GM21447 (cell line): ENCODE data around the gene SLC12A1.
"Not testable (repeated sequence)": the region's sequence is repeated elsewhere in the genome, so short reads cannot be mapped to it uniquely, and the experiment has no call there.

ENCODE experiments used
- ATAC-seq: cut with Tn5 transposase; IDR thresholded peaks from one replicate; pipeline ENCODE4 v1.9.1; 2021; ENCODE audit not compliant: unreplicated experiment

The SLC12A1 gene

GRCh38 chr15:48306639-48307038, 100.5 kb downstream of the SLC12A1 start:
- no peak for ATAC-seq

DNA sequence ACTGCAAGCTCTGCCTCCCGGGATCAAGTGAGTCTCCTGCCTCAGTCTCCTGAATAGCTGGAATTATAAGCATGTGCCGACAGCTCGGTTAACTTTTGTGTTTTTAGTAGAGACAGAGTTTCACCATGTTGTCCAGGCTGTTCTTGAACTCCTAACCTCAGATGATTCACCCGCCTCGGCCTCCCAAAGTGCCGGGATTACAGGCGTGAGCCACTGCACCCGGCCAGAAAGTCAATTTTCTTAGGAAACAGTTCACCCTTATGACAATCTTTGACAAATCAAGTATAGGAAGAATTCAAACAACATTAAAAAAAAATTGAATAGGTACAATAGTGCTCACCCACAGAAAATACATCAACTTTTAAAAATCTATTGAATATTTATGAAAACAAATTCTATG, 101.5 kb downstream of the SLC12A1 start:
- ATAC-seq, result no peak

- ATAC-seq, result no peak
Measured at GRCh38 chr15:48309740-48310139, 103.6 kb downstream of the SLC12A1 start.

- ATAC-seq, result no peak
Measured at GRCh38 chr15:48313216-48313615, 107.1 kb downstream of the SLC12A1 start.

GRCh38 chr15:48315041-48315440, 108.9 kb downstream of the SLC12A1 start:
- ATAC-seq, result no peak

DNA sequence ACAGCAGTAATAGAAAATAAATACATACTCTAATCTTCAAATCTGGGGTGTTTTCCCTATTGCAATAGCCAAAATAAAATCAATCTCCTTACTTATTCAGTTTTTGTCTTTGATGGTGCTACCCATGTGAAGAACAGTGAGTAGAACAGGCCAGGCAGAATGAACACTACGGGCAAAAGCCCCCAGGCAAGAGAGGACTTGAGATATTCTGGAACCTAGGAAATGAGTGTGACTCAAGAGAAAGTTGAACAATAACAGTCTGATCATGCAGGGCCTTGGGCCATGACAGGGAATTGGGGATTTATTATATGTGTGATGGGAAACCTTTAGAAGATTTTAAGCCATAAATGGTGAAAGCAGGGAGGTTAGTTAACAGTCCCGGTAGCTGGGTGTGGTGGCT, 111.1 kb downstream of the SLC12A1 start:
- no peak for ATAC-seq

GRCh38 chr15:48318131-48318530, 112.0 kb downstream of the SLC12A1 start:
- ATAC-seq, result no peak

GRCh38 chr15:48323294-48323693, 117.2 kb downstream of the SLC12A1 start:
- no peak for ATAC-seq

- no peak for ATAC-seq
Measured at GRCh38 chr15:48324949-48325348, 118.8 kb downstream of the SLC12A1 start.

DNA sequence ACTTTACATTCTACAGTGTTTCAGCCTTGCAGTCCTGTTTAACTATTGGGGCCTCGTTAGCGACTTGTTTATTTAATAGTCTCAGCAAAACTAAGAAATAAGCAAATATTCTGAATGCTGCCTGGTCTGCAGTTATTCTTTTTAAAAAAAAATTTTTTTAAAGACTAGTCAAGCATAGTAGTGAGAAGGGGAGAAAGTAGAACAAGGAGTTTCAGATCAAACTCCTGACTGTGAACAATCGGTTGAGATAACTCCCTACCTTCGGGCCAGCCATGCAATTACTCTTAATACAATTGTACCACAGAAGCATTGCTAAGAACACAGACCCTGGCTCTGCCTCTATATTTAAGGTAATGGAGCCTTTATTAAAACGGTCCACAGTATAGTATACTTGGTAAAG, 119.3 kb downstream of the SLC12A1 start:
- no peak for ATAC-seq

DNA sequence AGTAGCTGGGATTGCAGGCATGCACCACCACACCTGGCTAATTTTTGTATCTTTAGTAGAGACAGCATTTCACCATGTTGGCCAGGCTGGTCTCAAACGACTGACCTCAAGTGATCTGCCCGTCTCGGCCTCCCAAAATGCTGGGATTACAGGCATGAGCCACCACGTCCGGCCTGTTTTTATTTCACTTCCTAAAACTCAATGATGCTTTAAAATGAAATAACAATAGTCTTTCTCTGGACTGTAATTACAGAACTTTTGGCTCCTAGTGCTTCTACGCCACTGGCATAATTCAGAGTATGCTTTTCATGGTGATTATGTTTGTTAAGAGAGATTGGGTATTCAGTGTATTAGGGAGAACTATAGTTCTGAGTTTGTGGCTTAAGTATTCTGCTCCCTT, 120.1 kb downstream of the SLC12A1 start:
- not testable (repeated sequence) for ATAC-seq

DNA sequence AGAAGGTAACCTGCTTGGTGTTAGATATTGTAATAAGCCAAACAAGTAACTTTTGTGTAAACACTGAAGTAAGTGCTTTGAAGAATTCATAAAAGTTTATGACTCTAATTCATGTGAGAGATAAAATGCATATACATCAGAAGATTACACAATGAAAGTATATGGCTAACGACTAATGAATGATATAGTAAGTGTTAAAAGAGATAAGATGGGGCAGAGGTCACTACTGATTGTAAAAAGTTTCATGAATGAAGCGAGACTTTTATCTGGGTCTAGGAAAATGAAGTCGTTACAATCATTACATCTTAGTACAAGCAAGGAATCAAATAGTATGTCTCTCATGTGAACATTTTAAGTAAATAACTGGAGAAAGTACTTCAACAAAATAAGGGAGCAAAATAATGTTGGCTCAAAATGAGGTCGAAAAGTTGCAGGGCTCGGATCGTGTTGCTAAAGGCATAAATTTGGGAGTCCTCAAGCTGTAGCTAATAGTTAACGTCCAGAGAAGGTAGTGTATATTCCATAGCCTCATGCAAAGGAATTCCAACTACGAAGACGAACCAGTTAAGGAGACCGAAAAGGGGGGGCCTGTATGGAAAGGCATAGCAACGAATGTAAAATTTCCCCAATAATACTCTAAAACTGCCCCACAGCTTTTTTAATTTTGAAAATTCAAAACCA, 124.1 kb downstream of the SLC12A1 start:
- ATAC-seq, result no peak

- ATAC-seq, result peak; percentile 79
Measured at GRCh38 chr15:48330855-48331795, 125.0 kb downstream of the SLC12A1 start, which contains the start of gene DUT. Gene DUT (plus strand): TSS chr15:48331429. CDS start chr15:48331516, 87 bp downstream.

DNA sequence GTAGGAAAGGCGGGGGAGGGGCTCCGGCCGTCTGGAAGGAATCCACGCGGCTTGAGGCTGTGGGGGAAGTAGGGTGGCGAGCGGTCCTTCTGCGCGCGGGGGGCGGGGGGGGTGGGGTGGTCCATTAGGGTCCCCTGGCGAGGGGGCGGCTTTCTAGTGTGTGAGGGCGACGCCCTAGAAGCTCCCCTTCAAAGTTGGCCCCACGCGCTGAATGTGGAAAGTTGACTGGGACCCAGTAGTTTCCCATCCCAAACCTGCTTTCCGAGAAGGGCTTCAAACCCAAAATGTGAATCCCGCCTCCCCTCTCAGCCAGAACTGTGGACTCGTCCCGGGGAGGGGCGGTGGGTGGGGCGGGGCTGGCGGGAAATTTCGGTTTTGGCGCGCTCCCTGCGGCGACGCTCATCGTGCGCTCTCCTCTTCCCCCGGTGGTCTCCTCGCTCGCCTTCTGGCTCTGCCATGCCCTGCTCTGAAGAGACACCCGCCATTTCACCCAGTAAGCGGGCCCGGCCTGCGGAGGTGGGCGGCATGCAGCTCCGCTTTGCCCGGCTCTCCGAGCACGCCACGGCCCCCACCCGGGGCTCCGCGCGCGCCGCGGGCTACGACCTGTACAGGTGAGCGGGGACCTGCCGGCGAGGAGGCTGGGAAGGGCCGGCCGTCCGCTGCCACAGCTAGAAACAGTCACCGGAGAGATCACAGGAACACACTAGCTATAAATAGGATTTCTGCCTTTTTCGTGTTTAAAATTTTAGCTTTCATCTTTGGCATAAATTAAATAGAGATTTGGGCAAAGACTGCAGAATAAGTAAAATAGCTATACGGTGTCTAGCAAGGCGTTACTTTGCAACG, 125.9 kb downstream of the SLC12A1 start:
- ATAC-seq, result peak; percentile 50

DNA sequence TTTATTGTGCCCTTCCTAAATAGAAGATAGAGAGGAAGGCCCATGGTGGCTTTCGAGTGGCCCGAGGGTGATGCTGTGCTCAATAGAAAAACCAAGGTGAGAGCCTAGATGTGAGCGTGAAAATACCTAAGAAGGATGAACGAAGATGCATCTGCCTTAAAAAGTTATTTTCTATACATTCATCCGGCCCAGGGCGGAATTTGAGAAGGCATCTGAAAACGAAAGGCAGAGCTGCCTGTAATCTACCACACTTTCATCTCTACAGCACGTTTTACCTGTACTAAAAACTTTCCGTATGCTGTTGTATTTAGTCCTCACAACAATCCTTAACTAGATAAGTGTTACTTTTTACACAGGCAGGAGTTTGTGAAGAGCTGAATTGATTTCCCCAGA, 126.5 kb downstream of the SLC12A1 start:
- ATAC-seq, result no peak

GRCh38 chr15:48333540-48333939, 127.4 kb downstream of the SLC12A1 start:
- ATAC-seq, result no peak

DNA sequence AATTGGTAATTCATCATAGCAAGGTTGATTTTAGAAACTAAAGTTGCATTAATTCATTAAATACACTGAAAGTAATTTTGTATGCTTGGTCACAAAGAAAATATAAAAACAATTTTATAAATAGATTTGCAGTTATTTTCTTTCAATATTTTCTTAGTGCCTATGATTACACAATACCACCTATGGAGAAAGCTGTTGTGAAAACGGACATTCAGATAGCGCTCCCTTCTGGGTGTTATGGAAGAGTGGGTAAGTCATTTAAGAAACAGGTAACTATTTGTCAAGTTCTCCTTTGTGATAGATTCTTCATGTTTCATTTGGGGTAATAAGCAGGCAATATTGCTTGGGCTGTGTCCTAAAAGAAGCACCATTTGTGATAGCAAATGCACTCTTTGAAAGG, 128.2 kb downstream of the SLC12A1 start:
- no peak for ATAC-seq

DNA sequence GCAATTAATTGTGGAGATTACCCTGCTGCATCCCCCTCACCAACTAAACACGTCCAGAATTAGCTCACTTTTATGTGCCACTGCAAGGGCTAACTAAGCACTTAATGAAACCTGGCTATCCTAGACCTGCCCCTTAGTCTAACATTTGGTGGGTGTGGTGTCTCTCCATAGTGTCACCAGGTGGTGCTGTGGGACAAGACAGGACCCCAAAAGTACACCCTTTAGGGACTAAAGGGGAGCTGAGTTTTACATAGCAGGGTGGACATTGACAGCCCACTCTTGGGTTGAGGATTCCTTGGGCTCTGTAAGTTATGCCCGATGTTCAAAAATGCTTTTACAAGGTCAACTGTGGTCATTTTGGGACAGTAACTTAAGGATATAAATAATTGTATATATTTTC, 130.8 kb downstream of the SLC12A1 start:
- ATAC-seq, result no peak

DNA sequence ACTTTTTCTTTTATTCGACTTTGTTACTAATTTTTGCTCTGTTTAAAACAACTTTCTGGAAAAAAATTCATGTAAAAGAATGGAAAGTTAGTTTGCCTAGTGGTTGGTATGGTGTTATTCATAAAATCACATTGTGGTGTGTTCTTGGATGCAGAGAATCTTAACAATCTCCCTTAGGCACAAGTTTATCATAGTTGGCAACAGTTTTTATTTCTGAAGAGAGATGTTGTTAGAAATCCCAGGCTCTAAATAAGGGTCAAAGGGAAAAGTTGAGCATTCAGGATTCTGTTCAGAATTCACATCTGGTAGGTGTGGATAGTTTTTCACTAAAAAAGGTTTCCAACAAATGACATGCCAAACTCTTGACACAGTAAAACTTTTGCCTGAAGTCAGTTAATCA, 131.5 kb downstream of the SLC12A1 start:
- no peak for ATAC-seq

DNA sequence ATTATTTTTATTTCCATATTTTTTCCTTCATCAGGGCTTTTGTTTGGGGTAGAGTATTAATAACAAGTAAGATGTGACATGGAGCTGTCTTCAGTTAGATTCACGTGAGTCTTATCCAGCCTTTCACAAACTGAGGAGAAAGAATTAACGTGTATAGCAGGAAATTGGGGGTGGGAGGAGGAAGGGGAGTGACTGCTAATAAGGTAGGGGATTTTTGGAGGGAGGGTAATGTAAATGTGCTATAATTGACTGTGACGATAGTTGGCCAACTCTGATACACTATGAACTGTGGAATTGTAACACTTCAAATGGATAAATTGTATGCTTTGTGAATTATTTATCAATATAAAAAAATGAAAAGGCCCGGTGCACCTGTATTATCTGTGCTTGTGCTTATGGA, 134.0 kb downstream of the SLC12A1 start:
- no peak for ATAC-seq

- no peak for ATAC-seq
Measured at GRCh38 chr15:48343865-48344264, 137.8 kb downstream of the SLC12A1 start.
